NOMO-1 treated with DMSO at 0.1 percent for 48 hours (cell line): Measurements from ENCODE around the gene EPHA5.
"Not testable (repeated sequence)": the region's sequence is repeated elsewhere in the genome, so short reads cannot be mapped to it uniquely, and the experiment has no call there.

ENCODE experiments used
- DNase-seq: peaks from one replicate; lab custom pipeline; 2025; ENCODE audit not compliant: unreplicated experiment; lab: John Stamatoyannopoulos, UW

Gene EPHA5

GRCh38 chr4:65383589-65384305 lies 286.5 kb downstream of the EPHA5 start:
- no peak for DNase-seq

DNA sequence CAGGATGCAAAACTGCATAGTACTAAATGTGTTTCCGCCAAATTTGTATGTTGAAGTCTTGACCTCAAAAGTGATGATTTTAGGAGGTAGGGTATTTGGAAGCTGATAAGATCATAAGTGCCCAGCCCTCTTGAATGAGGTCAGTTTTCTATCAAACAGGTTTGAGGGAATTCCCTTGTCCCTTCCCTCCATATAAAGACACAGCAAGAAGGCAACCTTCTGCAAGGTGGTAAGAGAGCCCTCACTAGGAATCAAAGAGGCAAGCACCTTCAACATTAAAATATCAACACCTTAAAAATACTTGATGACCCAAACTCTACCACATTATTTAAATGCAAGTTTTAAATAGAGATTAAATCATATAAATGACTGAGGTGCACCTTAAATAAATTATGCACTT lies 288.6 kb downstream of the EPHA5 start:
- DNase-seq, result no peak

DNA sequence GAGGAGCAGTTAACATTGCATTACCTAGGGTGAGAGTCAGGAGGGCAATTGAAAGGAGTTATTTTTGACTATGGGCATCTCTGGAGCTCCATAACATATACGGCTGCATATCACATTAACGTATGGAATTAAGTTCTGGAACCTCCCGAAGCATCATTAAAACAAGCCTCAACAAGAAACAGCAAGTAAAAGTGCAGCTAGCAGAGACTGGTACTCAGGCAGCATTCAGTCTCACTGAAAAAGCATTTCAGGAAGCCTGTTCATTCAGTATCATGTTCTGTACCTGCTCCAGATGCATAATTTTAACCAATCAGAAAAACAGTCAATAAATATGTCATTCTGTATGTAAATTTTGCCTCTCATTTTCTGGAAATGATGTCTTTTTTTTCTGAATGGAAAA lies 299.6 kb downstream of the EPHA5 start:
- no peak for DNase-seq

DNA sequence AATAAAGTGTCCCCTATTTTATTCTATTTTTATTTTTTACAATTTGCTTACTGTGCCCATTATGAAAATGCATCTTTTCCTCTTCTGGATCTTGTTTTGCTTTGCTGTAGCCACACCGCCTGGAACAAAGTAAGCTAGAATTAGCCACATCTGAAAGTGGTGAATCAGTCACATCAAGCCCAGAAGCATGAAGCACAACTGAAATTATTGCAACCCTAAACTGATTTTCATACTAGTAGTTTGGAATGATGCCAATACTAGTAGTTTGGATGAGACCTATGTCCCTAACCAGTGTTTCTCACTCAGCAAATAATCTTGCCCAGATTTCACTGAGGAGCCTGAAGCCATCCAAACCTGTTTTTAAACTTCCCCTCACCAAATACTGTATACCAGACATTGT lies 303.0 kb downstream of the EPHA5 start:
- DNase-seq, result no peak

GRCh38 chr4:65358914-65359313 lies 311.4 kb downstream of the EPHA5 start:
- DNase-seq, result no peak

- no peak for DNase-seq
Measured at GRCh38 chr4:65353098-65353497, 317.2 kb downstream of the EPHA5 start.

DNA sequence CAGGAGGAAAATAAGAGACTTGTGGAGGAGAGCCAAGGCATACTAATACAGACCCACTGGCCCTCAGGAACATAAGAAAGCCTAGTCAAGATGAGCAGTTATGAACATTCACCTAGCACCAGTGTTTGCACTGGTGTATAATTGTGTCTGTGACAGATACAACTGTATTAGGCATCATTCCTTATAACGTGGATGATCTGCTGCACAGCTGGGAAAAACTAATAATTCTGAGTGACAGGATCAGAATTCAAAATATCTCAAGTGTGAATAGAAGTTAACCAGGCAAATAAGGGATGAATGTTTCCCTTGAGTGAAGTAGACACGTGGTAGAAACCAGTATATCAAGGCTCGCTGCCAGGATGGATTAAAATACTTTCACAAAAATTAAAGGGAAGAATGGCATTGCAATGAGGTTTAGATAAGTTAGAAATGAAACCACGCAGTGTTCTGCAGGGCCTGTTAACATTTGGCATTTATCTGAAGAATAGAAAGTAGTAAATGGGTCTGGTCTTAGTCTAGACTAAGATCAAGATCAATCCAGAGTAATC lies 325.9 kb downstream of the EPHA5 start:
- no peak for DNase-seq

DNA sequence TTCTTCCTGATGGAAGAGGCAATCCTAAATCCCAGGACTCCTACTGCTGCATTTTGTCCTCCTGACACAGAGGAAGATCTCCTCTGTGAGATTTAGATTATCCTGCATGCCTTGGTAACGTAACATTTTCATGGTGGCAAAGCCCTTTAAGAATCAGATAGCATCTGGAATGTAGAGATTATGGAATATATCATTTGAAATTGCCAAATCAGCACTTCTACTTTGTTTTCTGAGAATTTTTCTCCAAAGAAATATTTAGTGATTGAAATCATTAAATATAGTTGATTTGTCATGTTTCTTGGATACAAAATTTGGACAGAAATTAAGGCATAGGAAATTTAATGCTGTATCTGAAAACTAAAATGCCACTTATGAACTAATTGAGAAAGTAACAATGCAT lies 326.9 kb downstream of the EPHA5 start:
- no peak for DNase-seq

DNA sequence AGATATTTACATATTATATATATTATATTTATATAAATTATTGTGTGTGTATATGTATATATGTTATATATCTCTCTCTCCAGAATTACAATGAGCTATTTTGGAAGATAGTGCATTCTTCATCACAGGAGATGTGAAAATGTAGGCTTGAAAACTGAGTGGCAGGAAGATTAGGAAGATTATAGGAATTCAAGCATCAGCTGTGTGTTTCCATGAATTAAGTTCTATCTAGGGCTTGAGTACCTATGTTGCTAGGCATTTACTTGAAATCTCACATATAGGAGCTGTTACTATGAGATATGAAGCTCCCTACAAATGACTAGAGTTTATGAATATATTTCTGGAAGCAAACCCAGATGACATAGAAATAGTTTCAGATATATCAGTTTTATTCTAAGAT lies 328.7 kb downstream of the EPHA5 start:
- DNase-seq, result no peak

DNA sequence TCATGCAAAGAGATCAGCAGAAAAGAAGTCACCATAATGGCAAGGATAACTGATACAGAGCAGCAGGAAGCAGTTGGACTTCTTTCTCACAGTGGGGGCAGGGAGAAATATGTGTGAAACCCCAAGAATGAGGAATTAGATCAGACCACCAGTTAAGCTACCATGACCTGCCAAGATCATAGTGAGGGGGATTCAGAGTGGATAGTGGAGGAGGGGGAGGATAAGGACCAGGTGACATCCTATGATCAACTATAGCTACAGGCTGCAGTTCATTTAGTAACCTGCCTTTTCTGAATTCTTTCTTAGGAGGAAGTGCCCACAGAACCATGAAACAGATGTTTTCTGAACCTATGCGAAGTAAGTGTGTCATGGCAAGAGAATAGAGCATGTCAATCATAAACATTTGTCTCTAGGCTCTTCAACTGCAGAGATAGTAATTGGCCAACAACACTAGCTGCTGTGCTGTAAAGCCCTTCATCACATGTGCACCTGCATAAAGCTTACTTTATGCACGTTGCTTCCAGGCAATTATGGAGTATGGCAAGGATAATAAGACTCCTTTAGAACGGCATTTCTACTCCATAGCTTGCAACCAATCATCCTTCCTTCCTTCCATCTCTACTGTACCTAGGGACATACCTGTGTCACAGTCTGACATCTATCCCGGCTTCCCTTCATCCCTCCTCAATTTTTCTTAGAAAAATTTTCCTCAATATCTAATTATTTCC lies 329.7 kb downstream of the EPHA5 start:
- no peak for DNase-seq

- no peak for DNase-seq
Measured at GRCh38 chr4:65337371-65337770, 332.9 kb downstream of the EPHA5 start.

- DNase-seq, result no peak
Measured at GRCh38 chr4:65336465-65336864, 333.8 kb downstream of the EPHA5 start.

- DNase-seq, result no peak
Measured at GRCh38 chr4:65316534-65316933, 353.8 kb downstream of the EPHA5 start.

DNA sequence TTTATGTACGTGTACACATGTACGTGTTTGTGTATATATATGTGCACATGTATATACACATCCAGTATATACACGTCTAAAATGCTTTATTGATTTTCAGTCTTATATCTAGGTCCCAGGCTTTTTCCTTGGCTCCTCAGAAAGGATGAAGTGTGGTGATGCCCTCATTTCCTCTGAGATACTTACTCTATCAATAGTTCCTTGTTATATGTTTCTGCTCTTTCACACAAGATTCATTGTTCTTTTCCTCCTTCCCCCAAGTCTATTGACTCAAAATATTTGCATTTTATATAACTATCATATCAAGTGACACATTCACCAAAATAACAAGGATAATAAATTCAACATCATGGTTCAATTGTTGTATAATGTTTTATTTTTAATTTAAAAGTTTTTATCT lies 359.2 kb downstream of the EPHA5 start:
- no peak for DNase-seq

- DNase-seq, result no peak
Measured at GRCh38 chr4:65310586-65310985, 359.7 kb downstream of the EPHA5 start.

- DNase-seq, result not testable (repeated sequence)
Measured at GRCh38 chr4:65308626-65309025, 361.7 kb downstream of the EPHA5 start.

DNA sequence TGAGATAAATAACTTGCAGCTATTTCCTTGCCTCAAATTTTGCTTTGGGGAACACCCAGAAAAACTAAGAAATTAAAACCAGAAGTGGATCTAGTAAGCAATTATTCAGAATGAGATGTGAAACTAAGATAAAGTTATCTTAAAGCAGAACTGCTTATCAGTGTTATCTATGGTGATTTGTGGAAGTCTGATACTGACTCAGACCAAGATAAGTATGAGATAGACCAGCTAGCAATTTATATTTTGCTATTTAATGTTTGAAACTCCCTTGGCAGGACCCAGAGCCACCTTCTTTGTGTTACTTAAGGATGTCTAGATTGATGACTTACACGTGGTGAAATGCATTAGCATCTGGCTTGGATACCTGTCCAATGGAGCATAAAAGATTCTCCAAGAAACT lies 368.1 kb downstream of the EPHA5 start:
- DNase-seq, result no peak

- no peak for DNase-seq
Measured at GRCh38 chr4:65296246-65296645, 374.0 kb downstream of the EPHA5 start.

DNA sequence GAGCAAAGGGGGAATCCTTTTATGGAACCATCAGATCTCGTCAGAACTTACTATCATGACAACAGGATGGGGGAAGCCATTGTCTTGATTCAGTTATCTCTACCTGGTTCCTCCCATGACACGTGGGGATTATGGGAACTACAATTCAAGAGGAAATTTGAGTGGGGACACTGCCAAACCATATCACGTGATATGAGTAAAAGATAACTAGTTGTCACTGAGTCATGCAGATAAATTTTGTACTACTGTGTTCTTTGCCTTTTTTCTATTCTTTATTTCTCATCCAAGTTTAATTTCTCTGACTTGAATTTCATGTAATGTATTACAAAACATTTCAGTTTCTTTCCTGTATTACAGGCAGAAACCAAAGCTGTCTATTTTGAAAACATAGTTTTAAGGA lies 383.2 kb downstream of the EPHA5 start:
- DNase-seq, result no peak
